Left kidney (tissue), 2 donors: ENCODE measurements around the gene HSFX3. TPM values are rescaled to one million over a fixed set of nuclear protein-coding genes. Genes with fewer than 3 reads are reported as not detected.
"Not testable (repeated sequence)": the region's sequence is repeated elsewhere in the genome, so short reads cannot be mapped to it uniquely, and the experiment has no call there.

Experiments
- DNase-seq: peaks from one replicate; pipeline ENCODE4 v3.0.0-alpha.2; 2013
- polyA plus RNA-seq: library from polyadenylated mRNA; unstranded; fragments of 120-200 nt; gene quantifications from one replicate; pipeline ENCODE4 v1.2.1, GENCODE V29; 2013; ENCODE audit not compliant: insufficient read length

The HSFX3 gene
- polyA plus RNA-seq, 1 donor, result not detected

- not testable (repeated sequence) for DNase-seq
Measured at GRCh38 chrX:149545545-149546543, 3.9 kb downstream of the HSFX3 start.

DNA sequence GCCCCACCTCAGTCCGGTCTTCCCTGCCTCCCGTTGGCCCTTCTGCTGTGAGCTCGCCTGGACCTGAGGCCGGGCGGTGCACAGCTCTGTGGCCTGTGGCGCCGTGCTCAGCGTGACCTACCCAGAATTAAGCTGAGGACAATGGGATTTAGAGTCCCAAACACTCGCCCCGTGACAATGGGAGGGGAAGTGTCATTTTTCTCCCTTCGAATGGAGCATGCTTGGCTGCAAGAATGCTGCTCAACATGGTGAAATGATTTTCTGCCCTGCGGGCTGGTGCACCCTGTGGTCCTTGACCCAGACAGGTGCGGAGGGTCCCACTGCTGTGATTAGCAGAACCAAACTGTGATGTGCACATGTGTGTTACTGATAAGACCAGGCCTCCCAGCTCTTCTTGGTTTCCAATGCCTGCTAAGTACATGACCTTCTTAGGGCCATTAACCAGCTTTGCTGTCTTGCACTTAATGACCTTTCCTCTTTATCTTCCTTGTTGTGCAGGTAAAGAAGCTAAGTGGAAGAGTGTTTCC, 8.1 kb downstream of the HSFX3 start:
- no peak for DNase-seq

GRCh38 chrX:149540621-149541520, 8.9 kb downstream of the HSFX3 start, which contains the start of gene EOLA1:
Gene EOLA1 (plus strand): TSS chrX:149541012. CDS start chrX:149545631, 4,619 bp downstream.
- DNase-seq, result peak; percentile 80

DNA sequence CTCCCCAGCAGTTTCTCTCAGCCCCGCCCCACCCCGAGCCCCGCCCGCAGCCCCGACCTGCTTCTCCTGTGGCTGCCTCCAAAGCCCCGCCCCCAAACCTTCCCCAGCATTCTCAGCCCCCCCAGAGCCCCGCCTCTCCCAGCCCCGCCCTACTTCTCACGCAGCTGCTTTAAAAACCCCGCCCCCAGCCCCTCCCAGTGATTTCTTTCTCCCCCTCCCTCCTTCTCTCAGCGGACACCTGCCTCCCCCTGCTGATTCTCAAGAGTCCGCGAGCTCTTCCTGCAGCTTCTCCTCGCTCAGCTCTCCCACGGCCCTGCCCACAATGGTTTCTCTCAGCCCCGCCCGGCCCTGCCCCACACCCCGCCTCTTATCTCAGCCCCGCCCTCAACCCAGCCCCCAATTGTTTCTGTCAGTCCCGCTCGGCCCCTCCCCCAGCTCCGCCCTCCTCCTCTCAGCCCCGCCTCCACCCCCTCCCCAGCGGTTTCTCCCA, 9.5 kb downstream of the HSFX3 start:
- peak; percentile 80 for DNase-seq

- DNase-seq, result peak; percentile 81
Measured at GRCh38 chrX:149539283-149540130, 10.2 kb downstream of the HSFX3 start.

- DNase-seq, result not testable (repeated sequence)
Measured at GRCh38 chrX:149537474-149537873, 12.2 kb downstream of the HSFX3 start.

- DNase-seq, result not testable (repeated sequence)
Measured at GRCh38 chrX:149534926-149535602, 14.7 kb downstream of the HSFX3 start.

DNA sequence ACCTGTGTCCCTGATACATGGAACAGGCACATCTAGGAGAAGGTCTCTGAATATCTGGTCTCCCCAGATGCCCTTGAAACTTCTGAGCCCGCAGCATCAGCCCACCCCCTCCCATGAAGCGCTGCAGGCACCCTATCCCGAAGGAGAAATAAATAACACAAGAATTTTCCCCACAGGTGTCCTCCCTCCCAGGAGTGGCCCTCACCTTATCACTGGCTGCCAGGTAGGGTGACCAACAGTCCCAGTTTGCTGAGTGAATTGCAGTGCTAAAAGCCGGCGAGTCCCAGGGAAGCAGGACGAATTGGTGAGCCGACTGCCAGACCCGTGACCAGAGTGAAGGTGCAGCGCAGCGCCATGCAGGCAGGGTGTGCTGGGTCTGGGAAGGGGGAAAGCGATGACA, 15.7 kb downstream of the HSFX3 start:
- not testable (repeated sequence) for DNase-seq

- DNase-seq, result not testable (repeated sequence)
Measured at GRCh38 chrX:149532868-149533267, 16.9 kb downstream of the HSFX3 start.

DNA sequence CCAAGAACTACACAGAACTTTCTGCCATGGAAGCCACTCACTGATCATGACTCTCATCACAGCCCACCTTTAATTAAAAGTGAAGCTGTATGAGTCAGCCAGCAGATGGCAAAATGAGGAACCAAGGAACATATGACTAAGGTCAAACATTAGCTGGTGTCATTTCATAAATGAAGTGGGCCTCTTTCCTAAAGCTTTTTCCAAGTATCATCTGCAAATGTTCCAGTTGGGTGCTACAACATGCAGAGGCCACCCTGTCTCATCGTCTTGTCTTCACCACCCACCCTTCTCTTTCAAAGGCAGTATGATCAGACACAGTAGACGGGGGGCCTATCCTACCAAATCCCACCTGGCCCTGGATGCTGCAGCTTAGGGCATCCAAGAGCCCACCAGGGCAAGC, 18.1 kb downstream of the HSFX3 start:
- DNase-seq, result no peak

DNA sequence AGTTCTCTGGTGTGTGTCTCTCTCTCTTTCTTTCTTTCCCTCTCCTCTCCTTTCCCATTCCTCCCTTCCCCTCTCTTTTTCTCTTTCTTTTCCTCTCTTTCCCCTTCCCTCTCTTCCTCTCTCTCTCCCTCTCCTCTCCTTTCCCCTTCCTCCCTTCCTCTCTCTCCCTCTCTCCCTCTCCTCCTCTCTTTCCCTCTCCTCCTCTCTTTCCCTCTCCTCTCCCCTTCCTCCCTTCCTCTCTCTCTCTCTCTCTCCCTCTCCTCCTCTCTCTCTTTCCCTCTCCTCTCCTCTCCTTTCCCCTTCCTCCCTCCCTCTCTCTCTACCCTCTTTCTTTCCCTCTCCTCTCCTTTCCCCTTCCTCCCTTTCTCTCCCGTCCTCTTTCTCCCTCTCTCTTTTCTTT, 21.3 kb downstream of the HSFX3 start:
- no peak for DNase-seq

DNA sequence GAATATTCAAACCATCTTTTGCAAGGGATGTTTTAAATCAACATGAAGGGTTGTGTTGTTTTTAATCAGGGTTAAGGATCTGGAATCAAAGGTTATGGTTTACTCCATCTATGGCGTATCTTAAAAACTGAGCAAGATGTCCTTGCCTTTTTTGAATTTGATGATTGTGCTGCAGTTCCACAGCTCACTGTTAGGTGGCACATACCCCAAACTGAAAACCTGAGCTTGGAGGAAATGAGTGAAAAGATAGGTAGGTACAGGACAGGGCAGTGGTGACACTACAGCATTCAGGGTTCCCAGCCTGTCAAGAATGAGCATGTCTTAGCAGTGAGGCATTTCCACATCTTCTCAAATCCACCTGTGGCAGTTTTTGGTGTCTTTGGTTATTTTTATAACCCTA, 22.0 kb downstream of the HSFX3 start:
- no peak for DNase-seq

- DNase-seq, result not testable (repeated sequence)
Measured at GRCh38 chrX:149526318-149527033, 23.2 kb downstream of the HSFX3 start.

GRCh38 chrX:149525903-149526302, 23.8 kb downstream of the HSFX3 start:
- not testable (repeated sequence) for DNase-seq

DNA sequence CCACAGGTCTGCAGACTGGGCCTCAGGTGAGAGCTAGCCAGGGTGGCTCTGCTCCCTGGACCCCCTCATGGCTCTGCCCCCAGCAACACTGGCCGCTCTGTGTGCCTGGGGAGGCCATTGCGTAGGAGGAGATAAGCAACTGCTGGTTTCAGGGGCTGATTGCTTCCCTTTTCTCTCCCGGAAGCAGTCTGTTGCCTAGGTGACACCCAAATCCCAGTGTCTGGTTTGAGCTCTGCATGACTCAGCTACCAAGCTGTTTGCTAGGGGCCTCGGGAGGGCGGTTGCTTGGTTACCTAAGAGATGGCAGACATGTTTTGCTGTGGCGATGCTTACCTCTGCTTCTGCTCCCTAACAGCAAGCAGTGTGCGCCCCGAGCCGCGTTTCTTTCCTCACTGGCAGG, 24.3 kb downstream of the HSFX3 start:
- DNase-seq, result not testable (repeated sequence)

DNA sequence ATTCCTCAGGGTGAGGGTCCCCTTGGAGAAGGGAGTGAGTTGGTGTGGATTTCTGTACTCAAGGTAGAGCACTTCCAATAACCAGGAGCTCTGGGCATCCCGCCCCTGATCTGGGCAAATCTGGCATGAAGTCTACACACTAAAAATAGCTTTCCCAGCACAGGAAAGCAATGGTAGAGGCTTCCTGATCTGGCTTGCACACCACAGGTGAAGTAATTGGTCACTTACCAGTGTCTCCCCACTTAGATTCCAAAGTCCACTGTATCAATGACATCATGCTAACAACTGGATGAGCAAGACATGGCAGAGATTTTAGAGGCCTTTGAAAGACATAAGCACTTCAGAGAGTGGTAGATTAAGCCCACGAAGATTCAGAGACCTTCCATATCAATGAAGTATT, 26.8 kb downstream of the HSFX3 start:
- DNase-seq, result no peak

GRCh38 chrX:149521438-149521837, 28.3 kb downstream of the HSFX3 start:
- DNase-seq, result no peak

DNA sequence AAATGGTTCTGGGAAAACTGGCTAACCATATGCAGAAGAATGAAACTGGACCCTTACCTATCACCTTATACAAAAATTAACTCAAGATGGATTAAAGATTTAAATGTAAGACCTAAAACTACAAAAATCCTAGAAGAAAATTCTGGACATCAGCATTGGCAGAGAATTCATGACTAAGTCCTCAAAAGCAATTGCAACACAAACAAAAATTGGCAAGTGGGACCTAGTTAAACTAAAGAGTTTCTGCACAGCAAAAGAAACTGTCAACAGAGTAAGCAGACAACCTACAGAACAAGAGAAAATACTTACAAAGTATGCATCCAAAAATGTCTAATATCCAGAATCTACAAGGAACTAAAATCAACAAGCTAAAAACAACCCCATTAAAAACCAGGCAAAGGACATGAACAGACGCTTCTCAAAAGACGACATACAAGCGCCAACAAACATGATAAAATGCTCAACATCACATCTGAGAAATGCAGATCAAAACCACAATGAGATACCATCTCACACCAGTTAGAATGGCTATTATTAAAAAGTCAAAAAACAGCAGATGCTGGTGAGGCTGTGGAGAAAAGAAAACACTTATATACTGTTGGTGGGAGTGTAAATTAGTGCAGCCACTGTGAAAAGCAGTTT, 29.0 kb downstream of the HSFX3 start:
- DNase-seq, result not testable (repeated sequence)

DNA sequence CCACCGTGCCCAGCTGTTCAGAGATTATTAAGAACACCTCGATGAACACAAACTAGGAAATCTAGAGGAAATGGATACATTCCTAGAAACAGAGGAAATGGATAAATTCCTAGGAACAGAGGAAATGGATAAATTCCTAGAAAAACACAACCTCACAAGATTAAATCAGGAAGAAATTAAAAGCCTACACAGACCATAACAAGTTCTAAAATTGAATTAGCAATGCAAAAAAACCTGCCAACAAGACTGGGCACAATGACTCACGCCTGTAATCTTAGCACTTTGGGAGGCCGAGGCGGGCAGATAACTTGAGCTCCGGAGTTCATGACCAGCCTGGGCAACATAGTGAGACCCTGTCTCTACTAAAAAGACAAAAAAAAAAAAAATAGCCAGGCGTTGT, 31.5 kb downstream of the HSFX3 start:
- DNase-seq, result no peak
